Dendritic cell treated with granulocyte-macrophage colony-stimulating factor and Interleukin-4, amounts not matched to agents 40 ng/mL and 50 ng/mL, for 4 days (primary cell): ENCODE data around the gene ACTR6.
"Not testable (repeated sequence)": the region's sequence is repeated elsewhere in the genome, so short reads cannot be mapped to it uniquely, and the experiment has no call there.

Experiments used
- H3K27ac Mint-ChIP-seq: one replicate; pipeline ENCODE4 v1.8.0; 2022; ENCODE audit warnings: mild to moderate bottlenecking, mixed read lengths
- H3K27me3 Mint-ChIP-seq: one replicate; pipeline ENCODE4 v1.8.0; 2022; ENCODE audit warnings: mild to moderate bottlenecking, mixed read lengths
- H3K36me3 Mint-ChIP-seq: one replicate; pipeline ENCODE4 v1.8.0; 2022; ENCODE audit warnings: low read depth, mixed read lengths
- H3K4me1 Mint-ChIP-seq: one replicate; pipeline ENCODE4 v1.8.0; 2022; ENCODE audit warnings: low read depth, mixed read lengths
- H3K4me3 Mint-ChIP-seq: one replicate; pipeline ENCODE4 v1.8.0; 2022; ENCODE audit warnings: mild to moderate bottlenecking, moderate library complexity, mixed read lengths
- H3K9me3 Mint-ChIP-seq: one replicate; pipeline ENCODE4 v1.8.0; 2022; ENCODE audit warnings: mixed read lengths
- intact Hi-C: fragments of 100-400 bp; cut with micrococcal nuclease; formaldehyde crosslinking; loops from one replicate; pipeline ENCODE4 v1.15.0; 2022

Gene ACTR6

GRCh38 chr12:100169345-100169744 is 31.3 kb upstream of the ACTR6 start:
- H3K36me3 Mint-ChIP-seq, result no peaks in the 10 kb centered on the region
- H3K4me3 Mint-ChIP-seq, result no peak overlapping the region
- H3K27ac Mint-ChIP-seq, result no peak overlapping the region
- intact Hi-C loops, result no loop called here
- no peaks in the 10 kb centered on the region for H3K9me3 Mint-ChIP-seq
- peaks cover 2% of the 10 kb centered on the region for H3K4me1 Mint-ChIP-seq
- no peaks in the 10 kb centered on the region for H3K27me3 Mint-ChIP-seq

GRCh38 chr12:100170313-100170858 is 30.2 kb upstream of the ACTR6 start:
- Mint-ChIP-seq H3K27me3 (no peaks in the 10 kb centered on the region), H3K36me3 (no peaks in the 10 kb centered on the region), H3K4me3 (no peak overlapping the region), H3K9me3 (no peaks in the 10 kb centered on the region), H3K27ac (no peak overlapping the region), H3K4me1 (no peaks in the 10 kb centered on the region)
- intact Hi-C loops, result no loop called here

- intact Hi-C loops, result no loop called here
- no peaks in the 10 kb centered on the region for H3K9me3 Mint-ChIP-seq
- H3K4me1 Mint-ChIP-seq, result no peaks in the 10 kb centered on the region
- H3K36me3 Mint-ChIP-seq, result no peaks in the 10 kb centered on the region
- no peak overlapping the region for H3K4me3 Mint-ChIP-seq
- no peak overlapping the region for H3K27ac Mint-ChIP-seq
- H3K27me3 Mint-ChIP-seq, result no peaks in the 10 kb centered on the region
Observed at GRCh38 chr12:100171248-100171647, 29.4 kb upstream of the ACTR6 start.

- Mint-ChIP-seq H3K27me3 (no peaks in the 10 kb centered on the region), H3K9me3 (no peaks in the 10 kb centered on the region), H3K27ac (no peak overlapping the region), H3K4me3 (no peak overlapping the region), H3K4me1 (no peaks in the 10 kb centered on the region), H3K36me3 (no peaks in the 10 kb centered on the region)
- intact Hi-C loops, result no loop called here
Observed at GRCh38 chr12:100173111-100173510, 27.5 kb upstream of the ACTR6 start.

GRCh38 chr12:100174495-100174894 is 26.1 kb upstream of the ACTR6 start:
- no peaks in the 10 kb centered on the region for H3K36me3 Mint-ChIP-seq
- intact Hi-C loops, result no loop called here
- no peaks in the 10 kb centered on the region for H3K9me3 Mint-ChIP-seq
- no peak overlapping the region for H3K27ac Mint-ChIP-seq
- no peaks in the 10 kb centered on the region for H3K4me1 Mint-ChIP-seq
- H3K27me3 Mint-ChIP-seq, result no peaks in the 10 kb centered on the region
- no peak overlapping the region for H3K4me3 Mint-ChIP-seq

- H3K9me3 Mint-ChIP-seq, H3K36me3 Mint-ChIP-seq, intact Hi-C loops, H3K4me1 Mint-ChIP-seq, H3K27ac Mint-ChIP-seq, H3K4me3 Mint-ChIP-seq, H3K27me3 Mint-ChIP-seq: not testable (repeated sequence)
Observed at GRCh38 chr12:100176493-100176892, 24.1 kb upstream of the ACTR6 start.

- H3K4me3 Mint-ChIP-seq, result no peak overlapping the region
- H3K36me3 Mint-ChIP-seq, result no peaks in the 10 kb centered on the region
- H3K27me3 Mint-ChIP-seq, result no peaks in the 10 kb centered on the region
- no peaks in the 10 kb centered on the region for H3K9me3 Mint-ChIP-seq
- H3K4me1 Mint-ChIP-seq, result no peaks in the 10 kb centered on the region
- intact Hi-C loops, result no loop called here
- no peak overlapping the region for H3K27ac Mint-ChIP-seq
Observed at GRCh38 chr12:100179252-100179651, 21.4 kb upstream of the ACTR6 start.

GRCh38 chr12:100184549-100185145 is 16.0 kb upstream of the ACTR6 start:
- intact Hi-C loops, result no loop called here

GRCh38 chr12:100185361-100185894 is 15.2 kb upstream of the ACTR6 start:
- Mint-ChIP-seq H3K9me3 (no peaks in the 10 kb centered on the region), H3K27me3 (no peaks in the 10 kb centered on the region), H3K27ac (no peak overlapping the region), H3K4me3 (no peak overlapping the region), H3K36me3 (no peaks in the 10 kb centered on the region), H3K4me1 (peaks cover 14% of the 10 kb centered on the region)
- intact Hi-C loops, result no loop called here

More at GRCh38 chr12:100184549-100185145, 16.0 kb upstream of the ACTR6 start:
- Mint-ChIP-seq H3K4me3 (no peak overlapping the region), H3K27ac (no peak overlapping the region), H3K36me3 (no peaks in the 10 kb centered on the region), H3K9me3 (no peaks in the 10 kb centered on the region), H3K4me1 (peaks cover 6% of the 10 kb centered on the region), H3K27me3 (no peaks in the 10 kb centered on the region)

- no peaks in the 10 kb centered on the region for H3K36me3 Mint-ChIP-seq
- H3K4me3 Mint-ChIP-seq, result no peak overlapping the region
- no peaks in the 10 kb centered on the region for H3K9me3 Mint-ChIP-seq
- peaks cover 15% of the 10 kb centered on the region for H3K4me1 Mint-ChIP-seq
- no peak overlapping the region for H3K27ac Mint-ChIP-seq
- intact Hi-C loops, result no loop called here
- H3K27me3 Mint-ChIP-seq, result no peaks in the 10 kb centered on the region
Observed at GRCh38 chr12:100186071-100186470, 14.5 kb upstream of the ACTR6 start.

- H3K9me3 Mint-ChIP-seq, result no peaks in the 10 kb centered on the region
- no peak overlapping the region for H3K4me3 Mint-ChIP-seq
- peaks cover 15% of the 10 kb centered on the region for H3K4me1 Mint-ChIP-seq
- intact Hi-C loops, result no loop called here
- no peaks in the 10 kb centered on the region for H3K27me3 Mint-ChIP-seq
- H3K36me3 Mint-ChIP-seq, result no peaks in the 10 kb centered on the region
- H3K27ac Mint-ChIP-seq, result no peak overlapping the region
Observed at GRCh38 chr12:100187068-100187467, 13.5 kb upstream of the ACTR6 start.

- Mint-ChIP-seq H3K36me3 (no peaks in the 10 kb centered on the region), H3K4me1 (peaks cover 15% of the 10 kb centered on the region), H3K9me3 (no peaks in the 10 kb centered on the region), H3K27ac (no peak overlapping the region), H3K27me3 (no peaks in the 10 kb centered on the region), H3K4me3 (no peak overlapping the region)
- intact Hi-C loops, result no loop called here
Observed at GRCh38 chr12:100187857-100188519, 12.6 kb upstream of the ACTR6 start.

- not testable (repeated sequence) for H3K4me3 Mint-ChIP-seq, H3K36me3 Mint-ChIP-seq
Observed at GRCh38 chr12:100188888-100189635, 11.6 kb upstream of the ACTR6 start.

More at GRCh38 chr12:100188888-100189635, 11.6 kb upstream of the ACTR6 start:
- H3K27ac Mint-ChIP-seq, H3K27me3 Mint-ChIP-seq, intact Hi-C loops, H3K9me3 Mint-ChIP-seq: not testable (repeated sequence)
- H3K4me1 Mint-ChIP-seq, result peaks cover 15% of the 10 kb centered on the region
